AG04450 (cell line): ENCODE data around the gene CCDC88B. TPM values are rescaled to one million over a fixed set of nuclear protein-coding genes. Genes with fewer than 3 reads are reported as not detected.

Experiments
- CTCF ChIA-PET: fragments of 300-600, 350-600 bp; formaldehyde crosslinking; extraction: SDS; loops from one replicate; lab custom pipeline; 2022; ENCODE audit warnings: antibody characterized with exemption, inconsistent platforms; lab: Charles Lee
- POLR2A ChIA-PET: fragments of 350-600 bp; formaldehyde crosslinking; extraction: SDS; loops from one replicate; lab custom pipeline; 2021; ENCODE audit warnings: antibody characterized with exemption, inconsistent platforms; lab: Yijun Ruan, JAX
- DNase-seq: peaks from one replicate; pipeline ENCODE4 v3.0.0-alpha.2; 2011; ENCODE audit warnings: low read depth, low spot score
- H3K27ac ChIP-seq: one replicate; pipeline ENCODE4 v1.5.1; 2012; ENCODE audit warnings: low read depth, low read length, control low read depth
- H3K27me3 ChIP-seq: one replicate; pipeline ENCODE4 v1.6.0; 2012; ENCODE audit warnings: low read length; ENCODE audit not compliant: control insufficient read depth, insufficient read depth
- H3K4me3 ChIP-seq: 2 replicates; pipeline ENCODE4 v1.5.1; 2011; ENCODE audit warnings: mild to moderate bottlenecking, low read depth, low read length, control low read depth
- H3K9me3 ChIP-seq: 2 replicates; pipeline ENCODE4 v1.5.1; 2012; ENCODE audit warnings: low read length; ENCODE audit not compliant: control insufficient read depth, insufficient read depth
- polyA plus RNA-seq: library from polyadenylated mRNA; depleted of rRNA; stranded (reverse); fragments of >200 nt; gene quantifications from 2 replicates; pipeline ENCODE4 v1.2.3, GENCODE V29; 2011
- TF ChIP-seq, protein P1 (sequence below): IDR thresholded peaks from 2 replicates; pipeline ENCODE4 v1.5.1; 2011; ENCODE audit warnings: low read depth, low read length, control low read depth, inconsistent platforms

The CCDC88B gene
- polyA plus RNA-seq, 1 experiment, result 1.4 TPM

DNA sequence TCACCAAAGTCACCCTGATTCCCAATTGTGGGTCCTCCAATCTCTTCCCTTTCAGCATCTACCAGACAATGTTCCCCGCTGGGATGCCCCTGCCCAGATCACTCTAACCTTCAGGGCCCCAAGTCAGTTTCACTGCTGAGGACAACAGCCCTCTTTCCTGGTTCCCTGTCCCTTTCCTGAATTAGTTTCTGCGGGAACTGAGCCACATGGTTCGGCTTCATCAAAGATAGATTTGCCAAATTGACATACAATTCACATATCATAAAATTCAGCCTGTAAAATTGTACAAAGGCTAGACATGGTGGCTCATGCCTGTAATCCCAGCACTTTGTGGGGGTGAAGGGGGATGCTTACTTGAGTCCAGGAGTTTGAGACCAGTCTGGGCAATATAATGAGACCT is 12.0 kb upstream of the CCDC88B start:
- peaks cover 3% of the 10 kb centered on the region for H3K27me3 ChIP-seq
- no peaks in the 10 kb centered on the region for H3K9me3 ChIP-seq
- TF ChIP-seq, protein P1, sequence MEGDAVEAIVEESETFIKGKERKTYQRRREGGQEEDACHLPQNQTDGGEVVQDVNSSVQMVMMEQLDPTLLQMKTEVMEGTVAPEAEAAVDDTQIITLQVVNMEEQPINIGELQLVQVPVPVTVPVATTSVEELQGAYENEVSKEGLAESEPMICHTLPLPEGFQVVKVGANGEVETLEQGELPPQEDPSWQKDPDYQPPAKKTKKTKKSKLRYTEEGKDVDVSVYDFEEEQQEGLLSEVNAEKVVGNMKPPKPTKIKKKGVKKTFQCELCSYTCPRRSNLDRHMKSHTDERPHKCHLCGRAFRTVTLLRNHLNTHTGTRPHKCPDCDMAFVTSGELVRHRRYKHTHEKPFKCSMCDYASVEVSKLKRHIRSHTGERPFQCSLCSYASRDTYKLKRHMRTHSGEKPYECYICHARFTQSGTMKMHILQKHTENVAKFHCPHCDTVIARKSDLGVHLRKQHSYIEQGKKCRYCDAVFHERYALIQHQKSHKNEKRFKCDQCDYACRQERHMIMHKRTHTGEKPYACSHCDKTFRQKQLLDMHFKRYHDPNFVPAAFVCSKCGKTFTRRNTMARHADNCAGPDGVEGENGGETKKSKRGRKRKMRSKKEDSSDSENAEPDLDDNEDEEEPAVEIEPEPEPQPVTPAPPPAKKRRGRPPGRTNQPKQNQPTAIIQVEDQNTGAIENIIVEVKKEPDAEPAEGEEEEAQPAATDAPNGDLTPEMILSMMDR, result no peak
- POLR2A ChIA-PET, result interaction anchor here (1.5 kb wide), 1 partner anchor 10 kb away, joined by 4 read pairs; the partner anchor contains the start of genes PRDX5 and TRMT112
- DNase-seq, result no peak
- no peak overlapping the region for H3K4me3 ChIP-seq
- no peak overlapping the region for H3K27ac ChIP-seq
- CTCF ChIA-PET, result no interaction called here

DNA sequence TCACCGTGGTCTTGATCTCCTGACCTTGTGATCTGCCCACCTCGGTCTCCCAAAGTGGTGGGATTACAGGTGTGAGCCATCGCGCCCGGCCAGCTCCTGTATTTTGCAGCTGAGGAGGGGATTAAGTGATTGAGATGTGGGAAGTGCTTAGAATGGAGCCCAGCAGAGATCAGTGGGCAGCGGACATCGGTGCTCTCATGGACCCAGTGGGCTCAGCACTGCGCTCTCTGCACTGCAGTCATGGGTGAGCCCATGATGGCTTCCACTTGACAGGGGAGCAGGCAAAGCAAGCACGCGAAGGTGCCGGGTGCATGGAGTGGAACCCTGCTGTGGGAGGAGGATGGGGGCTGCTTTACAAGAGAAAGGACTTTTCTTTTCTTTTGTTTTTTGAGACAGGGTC is 9.1 kb upstream of the CCDC88B start:
- no peak for DNase-seq
- H3K9me3 ChIP-seq, result no peaks in the 10 kb centered on the region
- ChIA-PET POLR2A (interaction anchor here (0.7 to 2.4 kb wide), 2 partner anchors 12 to 24 kb away, joined by 3 to 12 read pairs; no protein-coding TSS in a partner anchor), CTCF (interaction anchor here (0.6 to 3.8 kb wide), 5 partner anchors 13 to 419 kb away, joined by 5 to 23 read pairs (median 13); partner anchors contain the start of genes PRDX5 and TRMT112)
- no peak overlapping the region for H3K4me3 ChIP-seq
- peaks cover 3% of the 10 kb centered on the region for H3K27me3 ChIP-seq
- no peak overlapping the region for H3K27ac ChIP-seq
- TF ChIP-seq, protein P1, result no peak

DNA sequence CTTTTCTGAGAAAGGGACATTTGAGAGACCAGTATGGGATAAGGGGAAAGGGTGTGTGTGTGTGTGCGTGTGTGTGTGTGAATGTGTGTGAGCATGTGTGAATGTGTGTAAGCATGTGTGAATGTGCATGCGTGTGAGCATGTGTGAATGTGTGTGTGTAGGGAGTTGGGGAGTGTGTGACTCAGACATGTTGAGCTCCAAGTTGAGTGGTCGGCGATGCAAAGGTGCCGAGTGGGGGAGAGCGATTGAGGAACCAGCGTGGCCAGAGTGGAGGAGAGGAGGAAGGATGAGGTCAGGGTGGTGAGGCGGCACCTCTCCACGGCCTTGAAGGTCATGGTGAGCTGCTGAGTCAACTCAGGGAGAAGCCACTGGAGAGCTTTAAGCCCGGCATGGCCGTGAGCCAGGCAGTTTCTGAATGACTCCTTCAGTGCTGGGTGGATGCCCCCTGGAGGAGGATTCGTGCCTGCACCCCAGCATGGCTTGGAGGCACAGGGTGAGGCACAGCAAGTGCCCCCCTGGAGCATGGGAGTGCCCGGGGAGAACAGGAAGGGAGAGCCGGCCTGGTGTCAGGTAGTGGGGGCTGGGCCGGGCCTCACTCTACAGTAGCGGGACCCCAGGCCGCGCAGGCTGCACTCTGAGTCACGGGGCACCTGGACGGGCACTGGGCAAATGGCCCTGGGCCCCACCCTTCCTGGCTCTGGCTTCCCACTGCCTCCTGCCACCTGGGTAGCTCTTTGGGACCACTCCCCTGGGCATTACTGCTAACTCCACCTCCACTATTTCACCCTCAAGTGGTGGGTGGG is 8.2 kb upstream of the CCDC88B start:
- peak; percentile 38 for DNase-seq
- ChIA-PET CTCF (interaction anchor here (0.7 to 3.8 kb wide), 10 partner anchors 10 to 127 kb away, joined by 3 to 23 read pairs (median 6); partner anchors contain the start of genes PLCB3, PRDX5 and TRMT112), POLR2A (interaction anchor here (1.0 to 2.4 kb wide), 2 partner anchors 11 to 14 kb away, joined by 9 to 12 read pairs; partner anchors contain the start of genes PRDX5 and TRMT112)
- Histone ChIP-seq H3K9me3 (no peaks in the 10 kb centered on the region), H3K27ac (no peak overlapping the region), H3K4me3 (no peak overlapping the region), H3K27me3 (peaks cover 3% of the 10 kb centered on the region)
- TF ChIP-seq, protein P1, result peak; percentile 63

DNA sequence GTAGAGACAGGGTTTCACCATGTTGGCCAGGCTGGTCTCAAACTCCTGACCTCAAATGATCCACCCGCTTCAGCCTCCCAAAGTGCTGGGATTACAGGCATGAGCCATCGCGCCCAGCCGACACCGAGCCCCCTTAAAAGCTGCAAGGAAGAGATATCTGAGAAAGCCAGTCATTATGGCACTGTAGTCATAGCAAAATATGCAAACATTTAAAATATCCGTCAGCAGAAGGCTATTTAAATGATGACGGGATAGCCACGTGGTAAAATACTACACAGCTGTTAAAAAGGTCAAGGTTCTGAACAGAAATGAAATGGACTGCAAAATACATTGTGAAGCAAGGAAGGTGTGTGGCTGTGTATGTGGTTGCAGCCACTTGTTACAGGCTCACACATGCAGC is 6.4 kb upstream of the CCDC88B start:
- TF ChIP-seq, protein P1, result no peak
- CTCF ChIA-PET, result interaction anchor here (1.5 to 3.8 kb wide), 3 partner anchors 8 to 21 kb away, joined by 3 to 21 read pairs (median 19); no protein-coding TSS in a partner anchor
- DNase-seq, result no peak

More for the DNA sequence above, 6.4 kb upstream of the CCDC88B start:
- Histone ChIP-seq H3K9me3 (no peaks in the 10 kb centered on the region), H3K4me3 (no peak overlapping the region), H3K27me3 (peaks cover 3% of the 10 kb centered on the region), H3K27ac (no peak overlapping the region)
- POLR2A ChIA-PET, result no interaction called here
